ENCODE results near the gene ESYT3.

Gene ESYT3

GRCh38 chr3:138434276-138434874 is at the start of gene ESYT3:
Gene ESYT3 (plus strand): TSS chr3:138434616. CDS start chr3:138434799, 183 bp downstream.
- TF ChIP-seq CTCF (IDR thresholded peaks at IDR 0.05; ENCODE audit: low read depth, low read length, missing control alignments) = no peak
- H3K4me3 ChIP-seq (ENCODE audit: low read depth, low read length) = no peak within 1 kb of the TSS; the same call in 1 of the 2 replicates
- DNase-seq (ENCODE audit: low read depth) = no peak

- no peak overlapping the region for H3K4me3 ChIP-seq (ENCODE audit: low read depth, low read length)
- DNase-seq (ENCODE audit: low read depth) = no peak
- no peak for TF ChIP-seq CTCF (IDR thresholded peaks at IDR 0.05; ENCODE audit: low read depth, low read length, missing control alignments)
Observed at GRCh38 chr3:138384976-138385375, 49.4 kb upstream of the ESYT3 start.

- no peak for DNase-seq (ENCODE audit: low read depth)
- H3K4me3 ChIP-seq (ENCODE audit: low read depth, low read length) = no peak overlapping the region
- no peak for TF ChIP-seq CTCF (IDR thresholded peaks at IDR 0.05; ENCODE audit: low read depth, low read length, missing control alignments)
Observed at GRCh38 chr3:138389144-138389601, 45.2 kb upstream of the ESYT3 start.

GRCh38 chr3:138389841-138390581 is 44.4 kb upstream of the ESYT3 start:
- TF ChIP-seq CTCF (IDR thresholded peaks at IDR 0.05; ENCODE audit: low read depth, low read length, missing control alignments) = no peak
- H3K4me3 ChIP-seq (ENCODE audit: low read depth, low read length) = no peak overlapping the region
- no peak for DNase-seq (ENCODE audit: low read depth)

GRCh38 chr3:138390582-138390932 is 43.9 kb upstream of the ESYT3 start:
- no peak for DNase-seq (ENCODE audit: low read depth)
- TF ChIP-seq CTCF (IDR thresholded peaks at IDR 0.05; ENCODE audit: low read depth, low read length, missing control alignments) = no peak
- H3K4me3 ChIP-seq (ENCODE audit: low read depth, low read length) = no peak overlapping the region

GRCh38 chr3:138394156-138394555 is 40.3 kb upstream of the ESYT3 start:
- TF ChIP-seq CTCF (IDR thresholded peaks at IDR 0.05; ENCODE audit: low read depth, low read length, missing control alignments) = no peak
- H3K4me3 ChIP-seq (ENCODE audit: low read depth, low read length) = no peak overlapping the region
- no peak for DNase-seq (ENCODE audit: low read depth)
